Endothelial cell of umbilical vein (primary cell): Measurements from ENCODE around the gene ARHGAP31. TPM values are rescaled to one million over a fixed set of nuclear protein-coding genes. Genes with fewer than 3 reads are reported as not detected.

Experiments used
- BruUV-seq: library from RNA; stranded (reverse); fragments of 400-500 nt; replicated peaks from 2 replicates; lab custom pipeline; 2021; lab: Mats Ljungman, UMichigan
- CTCF ChIA-PET: fragments of 300-600, 350-600 bp; sonication (Branson Sonifier 250); formaldehyde crosslinking; loops from one replicate; lab custom pipeline; 2021; ENCODE audit warnings: antibody characterized with exemption, inconsistent platforms; lab: Charles Lee
- POLR2A ChIA-PET: fragments of 300-600, 350-600 bp; sonication (Branson Sonifier 250); formaldehyde crosslinking; loops from one replicate; lab custom pipeline; 2021; ENCODE audit warnings: antibody characterized with exemption, inconsistent platforms; lab: Charles Lee
- DNase-seq: peaks from one replicate; pipeline ENCODE4 v3.0.0-alpha.2; 2011; ENCODE audit warnings: low read depth, low spot score
- FAIRE-seq: peaks from 2 replicates; lab custom pipeline; 2011; peaks lifted over from hg19 to GRCh38; lab: Jason Lieb, UNC
- H2AFZ ChIP-seq: 2 replicates; pipeline ENCODE4 v1.6.0; 2012; ENCODE audit warnings: low read depth, low read length, control low read depth, inconsistent platforms
- H3K27ac ChIP-seq: 2 replicates; pipeline ENCODE4 v1.5.1; 2011; ENCODE audit warnings: low read depth, mild to moderate bottlenecking, control low read depth, low read length, moderate library complexity; ENCODE audit not compliant: insufficient read depth
- H3K27me3 ChIP-seq, 2 experiments: 2 replicates each; pipeline versions ENCODE4 v1.6.0 to v1.6.1; 2011; ENCODE audit warnings: low read length in 2 of 2, mixed read lengths in 1 of 2; ENCODE audit not compliant: control insufficient read depth in 2 of 2, insufficient read depth in 2 of 2
- H3K36me3 ChIP-seq, 2 experiments: 2 replicates in 1 of 2; 3 replicates in 1 of 2; pipeline ENCODE4 v1.5.1; 2011; ENCODE audit warnings: low read length in 2 of 2, mild to moderate bottlenecking in 1 of 2, moderate library complexity in 1 of 2; ENCODE audit not compliant: control insufficient read depth in 2 of 2, insufficient read depth in 2 of 2; ENCODE audit errors: extremely low read depth in 1 of 2
- H3K4me1 ChIP-seq: 3 replicates; pipeline ENCODE4 v1.5.1; 2011; ENCODE audit warnings: mild to moderate bottlenecking, low read length; ENCODE audit not compliant: control insufficient read depth, insufficient read depth; ENCODE audit errors: extremely low read depth
- H3K4me2 ChIP-seq: 2 replicates; pipeline ENCODE4 v1.6.1; 2011; ENCODE audit warnings: low read length, control low read depth, mixed read lengths; ENCODE audit not compliant: insufficient read depth
- H3K4me3 ChIP-seq, 3 experiments: fragments of 200-600 bp in 1 of 3; sonication (generic), shearing (Covaris generic) in 1 of 3; replicated peaks in 1 of 3; 2 replicates each; pipeline ENCODE4 v1.5.1; 2011 to 2016; ENCODE audit warnings: control low read depth in 3 of 3, low read length in 3 of 3, mild to moderate bottlenecking in 2 of 3, inconsistent platforms in 1 of 3, low read depth in 1 of 3, moderate library complexity in 1 of 3; ENCODE audit not compliant: insufficient read depth in 1 of 3
- H3K79me2 ChIP-seq: 2 replicates; pipeline ENCODE4 v1.6.0; 2012; ENCODE audit warnings: low read length, inconsistent platforms; ENCODE audit not compliant: control insufficient read depth, insufficient read depth
- H3K9ac ChIP-seq: replicated peaks from 2 replicates; pipeline ENCODE3; 2011; ENCODE audit warnings: low read length, control low read depth; ENCODE audit not compliant: insufficient read depth; ENCODE audit errors: extremely low read depth
- H3K9me1 ChIP-seq: replicated peaks from 3 replicates; pipeline ENCODE4 v1.6.0; 2011; ENCODE audit warnings: mild to moderate bottlenecking, low read length; ENCODE audit not compliant: control insufficient read depth, insufficient read depth; ENCODE audit errors: extremely low read depth
- H3K9me3 ChIP-seq: replicated peaks from 2 replicates; pipeline ENCODE4 v1.5.1; 2012; ENCODE audit warnings: low read length, inconsistent platforms; ENCODE audit not compliant: control insufficient read depth, insufficient read depth
- H4K20me1 ChIP-seq: replicated peaks from 2 replicates; pipeline ENCODE3; 2011; ENCODE audit warnings: mild to moderate bottlenecking, low read length; ENCODE audit not compliant: control insufficient read depth, insufficient read depth; ENCODE audit errors: extremely low read depth
- EZH2 ChIP-seq: IDR thresholded peaks from 2 replicates; pipeline ENCODE4 v1.6.1; 2012; ENCODE audit warnings: borderline replicate concordance, low read depth, mild to moderate bottlenecking, moderate library complexity, low read length, inconsistent platforms; ENCODE audit not compliant: severe bottlenecking
- FOS ChIP-seq: IDR thresholded peaks from 2 replicates; pipeline ENCODE4 v1.6.1; 2011; ENCODE audit warnings: mild to moderate bottlenecking, low read length, moderate library complexity, borderline replicate concordance; ENCODE audit not compliant: insufficient read depth
- GATA2 ChIP-seq: IDR thresholded peaks from 2 replicates; pipeline ENCODE4 v1.7.0; 2011; ENCODE audit warnings: low read depth, mild to moderate bottlenecking, moderate library complexity, mixed read lengths, low read length; ENCODE audit not compliant: insufficient read length, insufficient read depth
- JUN ChIP-seq: IDR thresholded peaks from 2 replicates; pipeline ENCODE4 v1.6.1; 2011; ENCODE audit warnings: borderline replicate concordance, low read depth; ENCODE audit not compliant: insufficient read length, insufficient read depth
- MYC ChIP-seq: IDR thresholded peaks from one replicate; pipeline ENCODE4 v1.6.1; 2011; ENCODE audit warnings: mild to moderate bottlenecking, low read depth, low read length
- POLR2A ChIP-seq: IDR thresholded peaks from 2 replicates; pipeline ENCODE4 v1.6.1; 2012; ENCODE audit warnings: low read depth, mild to moderate bottlenecking, control low read depth, low read length
- POLR2AphosphoS5 ChIP-seq: IDR thresholded peaks from 2 replicates; pipeline ENCODE4 v1.6.1; 2012; ENCODE audit warnings: low read depth, mild to moderate bottlenecking, control low read depth, low read length, moderate library complexity; ENCODE audit not compliant: insufficient read depth
- dilution Hi-C: fragments of 300-500 bp; cut with MboI; formaldehyde crosslinking; loops from one replicate; pipeline ENCODE4 v1.15.0; 2019; ENCODE audit warnings: low sequenced_read_pairs; ENCODE audit not compliant: extremely low pct_ligation_motif_present
- intact Hi-C: fragments of 100-400 bp; cut with micrococcal nuclease; formaldehyde crosslinking; loops from one replicate; pipeline ENCODE4 v1.10.0; 2022
- polyA plus RNA-seq, 4 experiments: library from polyadenylated mRNA; depleted of rRNA in 3 of 4; stranded (reverse) in 3 of 4; unstranded in 1 of 4; fragments of >200 nt; gene quantifications; 2 replicates each; pipeline versions ENCODE4 v1.2.1 to v1.2.3, GENCODE V29; 2011 to 2012; ENCODE audit warnings: missing spikeins in 1 of 4
- total RNA-seq: library from RNA; stranded (reverse); gene quantifications from 2 replicates; pipeline ENCODE4 v1.2.3, GENCODE V29; 2021
- TF ChIP-seq, protein P1 (sequence below), 2 donors: IDR thresholded peaks; 1 replicate in 1 of 2; 2 replicates in 1 of 2; pipeline ENCODE4 v1.5.1; 2011; ENCODE audit warnings: low read length in 2 of 2, mild to moderate bottlenecking in 2 of 2, moderate library complexity in 2 of 2, control low read depth in 1 of 2, inconsistent platforms in 1 of 2, low read depth in 1 of 2; ENCODE audit not compliant: insufficient read depth in 1 of 2; ENCODE audit errors: extremely low read depth in 1 of 2
- TF ChIP-seq, protein P2 (sequence below): IDR thresholded peaks from 2 replicates; pipeline ENCODE4 v1.6.1; 2011; ENCODE audit not compliant: insufficient read depth, insufficient read length

Gene ARHGAP31
- total and polyA plus RNA-seq, 2 donors (not counting 3 experiments of a cell fraction or from before 2014, with no cell fraction given): 25.5 to 65.8 TPM

DNA sequence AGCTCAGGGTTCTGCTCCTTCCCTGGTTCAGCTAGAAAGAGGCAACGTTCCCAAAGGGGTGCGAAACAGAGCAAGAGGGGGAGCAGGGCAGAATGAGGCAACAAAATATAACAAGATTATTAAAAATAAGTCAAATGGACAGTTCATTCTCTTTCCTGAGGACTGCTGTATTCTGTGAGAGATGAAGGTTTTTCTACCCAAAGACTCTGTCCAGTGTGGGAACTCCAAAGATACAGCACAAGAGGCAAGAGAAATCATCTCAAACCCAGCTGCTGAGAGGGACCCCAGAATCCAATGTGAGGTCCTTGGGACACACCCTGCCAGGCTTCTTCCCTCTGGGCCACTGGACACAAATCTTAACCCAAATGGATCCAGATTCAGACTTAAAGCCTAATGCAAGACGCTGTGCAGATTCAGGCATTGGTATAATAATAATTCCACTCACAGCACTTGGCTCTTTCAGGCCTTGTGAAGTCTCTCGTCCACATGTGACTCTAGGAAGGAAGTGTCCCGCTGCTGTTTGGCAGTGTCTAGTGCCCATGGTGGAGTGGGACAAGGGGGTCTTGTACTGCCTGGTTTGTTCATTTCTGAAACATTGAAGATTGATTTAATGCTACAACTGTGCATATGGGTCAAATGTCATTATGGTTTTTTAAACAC lies 14.5 kb upstream of the ARHGAP31 start:
- H3K4me2 ChIP-seq: peak overlapping the region; percentile 1
- no peaks in the 10 kb centered on the region for H3K36me3 ChIP-seq
- no peaks in the 10 kb centered on the region for H3K79me2 ChIP-seq
- no peaks in the 10 kb centered on the region for H3K9me3 ChIP-seq
- DNase-seq (peak; percentile 56), FAIRE-seq (no peak)
- H4K20me1 ChIP-seq: no peaks in the 10 kb centered on the region
- H3K27me3 ChIP-seq: no peaks in the 10 kb centered on the region
- H3K9me1 ChIP-seq: no peaks in the 10 kb centered on the region
- dilution Hi-C loops (no loop called here), intact Hi-C loops (loop anchor here (1.0 to 10.0 kb wide), 5 partner anchors 15 to 275 kb away; partner anchors contain the start of genes ARHGAP31, CD80 and TIMMDC1)
- H3K9ac ChIP-seq: peak overlapping the region; percentile 17
- peak overlapping the region; percentile 66 for H3K27ac ChIP-seq
- H2AFZ ChIP-seq: peak overlapping the region; percentile 55
- ChIA-PET CTCF (interaction anchor here (0.8 to 3.1 kb wide), 4 partner anchors 15 to 401 kb away, joined by 3 to 11 read pairs (median 4); partner anchors contain the start of gene ARHGAP31), POLR2A (interaction anchor here (1.0 kb wide), 1 partner anchor 15 kb away, joined by 4 read pairs; no protein-coding TSS in a partner anchor)
- no peak overlapping the region for H3K4me3 ChIP-seq
- TSS peak; percentile 93 for BruUV-seq
- TF ChIP-seq FOS: no peak
- peaks cover 17% of the 10 kb centered on the region for H3K4me1 ChIP-seq

DNA sequence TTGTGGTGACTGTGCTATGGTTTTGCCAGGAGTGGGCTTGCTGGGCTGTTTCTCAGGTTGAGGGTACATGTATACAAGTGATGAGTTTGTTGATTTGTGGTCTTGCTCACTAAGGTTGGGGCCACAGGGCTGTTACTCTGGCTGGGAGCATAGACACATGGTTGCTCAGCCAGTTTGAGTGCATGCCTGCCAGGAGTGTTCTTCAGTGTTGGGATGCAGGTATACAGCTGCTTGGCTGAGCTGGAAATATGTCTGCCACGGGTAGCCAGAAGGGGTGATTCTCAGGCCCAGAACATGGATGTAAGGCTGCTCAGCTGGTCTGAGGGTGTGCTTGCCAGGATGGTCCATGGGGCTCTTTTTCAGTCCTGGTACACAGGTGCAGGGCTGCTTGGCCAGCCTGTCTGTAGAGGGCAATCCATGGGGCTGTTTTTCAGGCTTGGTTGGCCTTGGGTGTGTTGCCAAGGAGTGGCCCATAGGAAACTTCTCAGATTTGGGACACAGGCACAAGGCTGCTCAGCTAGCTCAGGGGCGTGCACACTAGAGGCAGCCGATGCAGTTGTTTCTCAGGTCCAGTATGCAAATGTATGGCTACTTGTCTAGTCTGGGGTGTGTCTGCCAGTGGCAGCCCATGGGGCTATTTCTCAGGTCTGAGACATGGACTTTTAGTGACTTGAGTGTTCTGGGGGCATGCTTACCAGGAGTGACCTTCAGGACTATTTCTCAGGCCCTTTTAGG lies 5.3 kb upstream of the ARHGAP31 start:
- no peaks in the 10 kb centered on the region for H3K36me3 ChIP-seq
- CTCF ChIA-PET: no interaction called here
- dilution Hi-C loops: no loop called here

More for the DNA sequence above, 5.3 kb upstream of the ARHGAP31 start:
- DNase-seq: no peak
- intact Hi-C loops: no loop called here
- Histone ChIP-seq H3K79me2 (no peaks in the 10 kb centered on the region), H2AFZ (no peak overlapping the region), H4K20me1 (no peaks in the 10 kb centered on the region), H3K9me1 (no peaks in the 10 kb centered on the region), H3K4me1 (peaks cover 8% of the 10 kb centered on the region), H3K9me3 (no peaks in the 10 kb centered on the region), H3K4me3 (no peak overlapping the region), H3K27ac (no peak overlapping the region), H3K27me3 (no peaks in the 10 kb centered on the region), H3K4me2 (no peak overlapping the region), H3K9ac (no peak overlapping the region)
- POLR2A ChIA-PET: no interaction called here
- no TSS peak for BruUV-seq
- TF ChIP-seq MYC (no peak), JUN (no peak), POLR2A (no peak), FOS (no peak), POLR2AphosphoS5 (no peak), EZH2 (no peak), GATA2 (no peak)
- TF ChIP-seq, protein P1, sequence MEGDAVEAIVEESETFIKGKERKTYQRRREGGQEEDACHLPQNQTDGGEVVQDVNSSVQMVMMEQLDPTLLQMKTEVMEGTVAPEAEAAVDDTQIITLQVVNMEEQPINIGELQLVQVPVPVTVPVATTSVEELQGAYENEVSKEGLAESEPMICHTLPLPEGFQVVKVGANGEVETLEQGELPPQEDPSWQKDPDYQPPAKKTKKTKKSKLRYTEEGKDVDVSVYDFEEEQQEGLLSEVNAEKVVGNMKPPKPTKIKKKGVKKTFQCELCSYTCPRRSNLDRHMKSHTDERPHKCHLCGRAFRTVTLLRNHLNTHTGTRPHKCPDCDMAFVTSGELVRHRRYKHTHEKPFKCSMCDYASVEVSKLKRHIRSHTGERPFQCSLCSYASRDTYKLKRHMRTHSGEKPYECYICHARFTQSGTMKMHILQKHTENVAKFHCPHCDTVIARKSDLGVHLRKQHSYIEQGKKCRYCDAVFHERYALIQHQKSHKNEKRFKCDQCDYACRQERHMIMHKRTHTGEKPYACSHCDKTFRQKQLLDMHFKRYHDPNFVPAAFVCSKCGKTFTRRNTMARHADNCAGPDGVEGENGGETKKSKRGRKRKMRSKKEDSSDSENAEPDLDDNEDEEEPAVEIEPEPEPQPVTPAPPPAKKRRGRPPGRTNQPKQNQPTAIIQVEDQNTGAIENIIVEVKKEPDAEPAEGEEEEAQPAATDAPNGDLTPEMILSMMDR (IDR thresholded peaks at IDR 0.05; ENCODE audit: extremely low read depth in 1 of 2, insufficient read depth in 1 of 2, low read depth in 1 of 2, low read length in 2 of 2): no peak
- TF ChIP-seq, protein P2, sequence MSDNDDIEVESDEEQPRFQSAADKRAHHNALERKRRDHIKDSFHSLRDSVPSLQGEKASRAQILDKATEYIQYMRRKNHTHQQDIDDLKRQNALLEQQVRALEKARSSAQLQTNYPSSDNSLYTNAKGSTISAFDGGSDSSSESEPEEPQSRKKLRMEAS: no peak
- no peak for FAIRE-seq
